ENCODE results near the gene SNX1. TPM values are rescaled to one million over a fixed set of nuclear protein-coding genes. Genes with fewer than 3 reads are reported as not detected.
"Not testable (repeated sequence)": the region's sequence is repeated elsewhere in the genome, so short reads cannot be mapped to it uniquely, and the experiment has no call there.

SNX1 gene
- total RNA-seq, 1 donor from 2014 or later = 76.6 TPM

- no peak for ATAC-seq
These were observed 13.0 kb upstream of the SNX1 start for GRCh38 chr15:64082757-64083156.

DNA sequence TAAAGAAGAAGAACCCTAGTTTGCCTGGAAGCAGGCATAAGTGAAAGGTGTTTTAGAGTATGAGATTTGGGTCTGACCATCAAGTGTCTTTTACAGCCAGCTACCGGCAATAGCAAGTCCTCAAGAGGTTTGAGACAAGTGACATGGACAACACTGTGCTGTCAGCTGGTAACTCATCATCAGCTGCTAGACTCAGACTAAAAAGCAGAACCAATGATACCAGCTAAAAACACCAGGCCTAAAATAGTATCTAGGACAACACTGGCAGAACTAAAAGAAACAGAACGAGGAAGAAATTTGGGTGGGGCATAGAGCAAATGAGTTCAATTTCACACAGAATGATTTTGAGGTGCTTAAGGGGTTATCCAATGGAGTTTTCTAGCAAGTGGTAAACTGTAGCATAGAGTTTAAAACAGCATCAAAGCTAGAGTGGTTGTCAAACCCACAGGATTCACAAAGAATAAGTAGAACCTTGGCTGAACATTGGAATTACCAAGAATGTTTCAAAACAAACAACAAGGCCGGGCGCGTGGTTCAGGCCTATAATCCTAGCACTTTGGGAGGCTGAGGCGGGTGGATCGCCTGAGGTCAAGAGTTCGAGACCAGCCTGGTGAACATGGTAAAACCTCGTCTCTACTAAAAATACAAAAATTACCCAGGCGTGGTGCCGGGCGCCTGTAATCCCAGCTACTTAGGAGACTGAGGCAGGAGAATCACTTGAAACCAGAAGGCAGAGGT, 6.1 kb upstream of the SNX1 start:
- no peak for ATAC-seq

- no peak for ATAC-seq
These were observed 5.3 kb upstream of the SNX1 start for GRCh38 chr15:64090527-64090926.

DNA sequence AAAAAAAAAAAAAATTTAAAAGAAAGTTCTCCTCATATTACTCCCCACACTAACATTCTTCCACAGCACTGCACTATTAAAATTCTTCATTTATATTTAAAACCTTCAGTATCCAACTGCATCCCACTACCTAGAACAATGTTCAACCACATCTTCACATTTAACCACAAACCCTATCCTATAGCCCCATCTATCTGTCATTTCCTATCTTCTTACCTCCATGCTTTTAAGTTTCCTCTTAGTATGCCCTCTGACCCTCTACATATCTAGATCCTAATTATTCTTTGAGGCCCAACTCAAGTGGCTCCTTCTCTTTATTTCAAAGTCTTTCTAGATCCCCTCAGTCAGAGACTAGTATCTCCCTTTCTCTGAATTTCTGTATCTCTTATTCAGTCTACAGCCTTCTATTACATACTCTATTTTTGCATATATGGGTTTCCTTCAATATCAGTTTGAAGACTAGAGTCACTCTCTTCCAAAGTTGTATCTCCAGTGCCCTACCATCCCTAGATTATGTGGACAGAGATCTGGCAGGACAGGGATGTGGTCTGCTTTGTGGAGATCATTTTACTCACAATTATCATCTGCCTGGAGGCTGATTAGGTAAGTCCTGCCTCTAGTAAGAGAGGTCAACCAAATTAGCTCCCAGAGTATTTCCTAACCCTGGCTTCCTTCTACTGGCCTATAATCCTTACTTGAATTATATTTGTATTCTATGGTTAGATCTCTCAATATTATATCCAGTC, 3.5 kb upstream of the SNX1 start:
- ATAC-seq = no peak

DNA sequence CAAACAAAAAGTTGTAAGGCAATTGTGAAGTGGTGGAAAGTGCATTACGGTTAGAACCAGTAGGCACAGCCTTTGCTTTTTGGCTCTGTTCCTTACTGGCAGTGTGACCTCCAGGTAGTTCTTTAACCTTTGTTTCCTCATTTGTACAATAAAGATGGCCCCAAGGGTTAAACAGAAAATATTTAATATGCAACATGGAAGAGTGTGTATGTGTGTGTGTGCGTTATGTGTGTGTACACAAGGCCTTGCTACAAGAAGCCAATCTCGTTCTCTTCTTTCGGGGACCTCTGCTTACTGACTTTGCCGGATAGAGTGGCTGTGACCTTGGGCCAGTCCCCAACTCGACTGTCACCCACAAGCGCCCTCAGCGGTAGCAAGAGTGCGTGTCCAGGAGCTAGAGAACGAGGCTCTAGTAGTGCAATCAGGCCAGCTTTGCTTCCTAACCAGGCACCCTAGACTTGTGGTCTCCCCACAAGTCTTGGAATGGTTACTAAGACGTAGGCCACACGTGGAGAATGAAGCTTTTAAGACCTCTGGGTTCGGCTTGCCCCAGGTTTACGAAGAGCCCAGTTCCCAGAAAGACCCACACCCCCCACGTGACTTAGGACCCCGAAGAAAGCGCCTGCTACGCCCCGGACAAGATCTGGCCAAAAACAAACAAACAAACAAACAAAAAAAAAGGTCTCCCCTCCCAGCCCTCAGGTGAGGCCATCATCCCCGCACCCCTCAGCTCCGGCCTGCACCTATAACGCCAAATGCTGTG, 2.7 kb upstream of the SNX1 start:
- peak; percentile 11 for ATAC-seq

DNA sequence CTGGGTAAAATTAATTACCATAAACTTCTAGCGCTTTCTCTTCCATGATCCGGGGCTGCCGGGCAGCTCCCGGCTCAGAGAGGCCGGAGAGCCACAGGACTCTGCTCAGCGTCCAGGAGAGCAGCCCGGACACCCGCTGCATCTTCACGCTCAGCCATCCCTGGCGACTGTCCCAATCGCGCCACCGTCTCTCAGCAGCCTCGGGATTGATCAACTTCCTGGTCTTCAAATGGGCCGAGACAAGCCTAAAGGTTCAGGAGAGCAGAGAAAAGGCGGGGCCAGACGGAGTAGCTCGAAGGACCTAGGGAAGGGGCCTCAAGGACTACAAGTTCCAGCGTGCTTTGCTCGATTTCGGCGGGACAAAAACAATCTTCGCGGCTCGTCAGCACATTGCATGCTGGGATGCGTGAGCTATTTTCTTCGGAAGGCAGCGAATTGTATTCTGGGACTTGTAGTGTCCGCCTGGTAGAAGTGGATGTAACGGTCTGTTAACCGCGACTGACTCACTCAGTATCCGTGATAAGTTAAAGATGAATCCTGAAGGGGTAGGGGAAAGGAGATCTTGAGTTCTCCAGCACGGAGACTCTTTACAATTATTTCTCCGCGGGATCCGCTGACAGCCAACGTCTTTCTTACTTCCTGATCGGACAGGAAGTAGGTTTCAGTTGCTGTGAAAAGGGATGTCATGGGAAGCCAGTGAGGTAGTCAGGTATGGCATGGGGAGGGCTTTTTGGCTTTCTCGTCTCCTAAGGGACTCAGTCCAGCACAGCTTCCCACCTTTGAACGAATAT, 2.0 kb upstream of the SNX1 start, which contains the start of gene CIAO2A:
CIAO2A (minus strand) TSS at position 212 of the 791 bp plus-strand sequence; CDS start at position 142, 70 bp downstream.
- ATAC-seq = peak; percentile 88

GRCh38 chr15:64095431-64095794, 369 bp upstream of the SNX1 start:
- ATAC-seq = no peak

- ATAC-seq = no peak
These were observed 1.0 kb downstream of the SNX1 start for GRCh38 chr15:64096668-64097384.

DNA sequence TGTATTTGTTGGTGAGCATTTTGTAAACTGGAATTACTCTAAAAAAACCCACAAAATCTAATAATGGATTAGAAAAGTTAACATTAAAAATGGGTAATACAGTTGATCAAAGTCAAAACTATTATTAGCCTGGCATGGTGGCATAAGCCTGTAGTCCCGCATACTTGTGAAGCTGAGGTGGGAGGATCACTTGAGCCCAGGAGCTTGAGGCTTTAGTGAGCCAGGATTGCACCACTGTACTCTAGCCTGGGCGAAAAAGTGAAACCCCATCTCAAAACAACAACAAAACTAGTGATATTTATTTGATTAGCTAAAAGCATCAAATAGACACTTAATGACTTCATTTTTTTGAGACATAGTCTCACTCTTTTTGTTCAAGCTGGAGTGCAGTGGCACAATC, 3.6 kb downstream of the SNX1 start:
- ATAC-seq = no peak

- no peak for ATAC-seq
These were observed 5.2 kb downstream of the SNX1 start for GRCh38 chr15:64100958-64101357.

GRCh38 chr15:64102497-64102896, 6.7 kb downstream of the SNX1 start:
- no peak for ATAC-seq

GRCh38 chr15:64105113-64105704, 9.4 kb downstream of the SNX1 start:
- peak; percentile 53 for ATAC-seq

DNA sequence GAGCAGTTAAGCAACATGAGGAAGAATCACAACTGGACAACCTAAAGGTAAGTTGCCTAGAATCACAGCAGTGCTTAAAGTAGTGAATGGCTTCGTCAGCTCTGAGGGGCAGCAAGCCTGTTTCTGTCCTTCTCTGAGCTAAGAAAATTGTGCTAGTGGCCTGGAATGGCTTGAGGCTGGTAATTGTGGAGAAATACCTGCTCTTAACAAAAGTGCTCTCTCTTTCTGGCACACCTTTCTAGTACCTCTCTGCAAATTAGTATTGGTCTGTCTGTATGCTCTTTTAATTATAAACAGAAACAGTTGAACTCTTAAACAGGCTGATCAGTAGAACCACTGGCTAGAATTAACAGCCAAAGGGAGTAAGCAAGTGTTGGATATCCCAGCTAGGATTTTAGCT, 11.6 kb downstream of the SNX1 start:
- ATAC-seq = no peak

- not testable (repeated sequence) for ATAC-seq
These were observed 14.4 kb downstream of the SNX1 start for GRCh38 chr15:64110108-64110701.

DNA sequence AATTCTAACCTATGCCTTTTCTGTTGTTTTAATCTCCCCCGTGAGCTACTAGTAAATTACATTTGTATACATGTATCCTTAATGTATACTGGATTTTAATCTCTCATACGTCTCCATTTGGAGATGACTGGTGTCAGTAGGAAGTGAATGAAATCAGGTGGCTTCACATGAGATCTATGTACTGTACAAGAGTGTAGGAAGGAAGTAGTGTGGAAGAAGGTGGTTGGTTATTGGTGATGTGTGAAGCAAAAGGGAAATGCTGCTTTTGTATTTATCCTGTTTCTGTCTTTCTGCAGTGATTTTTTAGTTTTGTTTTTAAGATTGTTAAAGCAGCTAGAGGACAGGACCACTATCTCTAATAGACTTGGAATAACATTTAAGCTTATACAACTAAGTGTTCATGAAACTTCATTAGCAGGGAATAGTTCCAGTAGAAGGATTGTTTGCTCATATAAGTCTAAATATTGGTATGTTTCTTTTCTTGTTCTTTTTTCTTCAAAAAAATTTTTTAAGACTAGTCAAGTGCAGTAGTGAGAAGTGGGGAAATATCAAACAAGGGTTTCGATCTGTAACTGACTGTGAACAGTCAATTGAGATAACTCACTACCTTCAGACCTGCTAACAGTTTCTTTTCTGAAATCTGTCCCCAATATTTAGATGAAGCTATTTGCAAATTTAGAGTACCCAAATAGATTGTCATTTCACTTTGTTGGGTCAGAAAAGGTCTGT, 15.3 kb downstream of the SNX1 start:
- ATAC-seq = no peak

DNA sequence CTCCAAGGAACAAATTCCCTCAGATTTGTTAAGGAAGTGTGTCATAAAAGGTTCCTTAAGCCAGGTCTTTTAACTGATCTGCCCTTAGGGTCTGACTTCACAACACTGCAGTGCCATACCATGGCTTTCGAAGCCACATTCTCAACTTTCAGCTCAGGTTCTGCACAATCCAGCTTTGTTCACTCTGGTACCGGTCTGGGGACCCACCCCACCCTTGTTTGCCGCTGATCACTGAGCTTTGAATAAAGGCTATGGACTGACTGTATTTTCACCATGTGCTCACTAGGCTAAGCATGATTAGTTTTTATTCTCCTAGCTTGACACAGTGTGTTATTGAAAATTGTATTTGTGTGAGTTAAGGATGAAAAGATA, 15.9 kb downstream of the SNX1 start:
- peak; percentile 17 for ATAC-seq

- peak; percentile 17 for ATAC-seq
These were observed 16.4 kb downstream of the SNX1 start for GRCh38 chr15:64112073-64112772.

DNA sequence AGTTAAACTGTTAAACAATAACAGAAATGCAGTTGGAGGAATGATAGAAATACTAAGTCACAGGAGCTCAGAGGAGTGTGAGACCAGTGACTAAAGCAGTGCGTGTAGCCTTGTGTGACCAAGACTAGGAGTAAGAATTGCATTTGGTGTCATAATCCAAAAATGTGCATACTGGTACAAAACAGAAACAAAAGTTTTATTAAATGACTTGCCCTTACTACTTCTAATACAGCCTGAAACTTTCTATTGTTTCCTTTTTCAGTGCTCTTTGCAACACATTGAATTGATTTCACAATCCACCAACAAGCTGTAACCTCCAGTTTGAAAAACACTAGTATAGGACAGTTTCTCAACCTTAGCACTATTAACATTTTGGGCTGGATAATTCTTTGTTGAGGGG, 17.1 kb downstream of the SNX1 start:
- peak; percentile 29 for ATAC-seq

GRCh38 chr15:64117759-64118487, 22.1 kb downstream of the SNX1 start:
- ATAC-seq = no peak
